H1 (cell line): ENCODE data around the gene CNTN5. TPM values are rescaled to one million over a fixed set of nuclear protein-coding genes. Genes with fewer than 3 reads are reported as not detected.

Experiments
- CHD7 ChIP-seq: fragments of 300-600 bp; sonication (generic); IDR thresholded peaks from 2 replicates; pipeline ENCODE4 v1.7.1; 2012; ENCODE audit warnings: low read length, moderate library complexity, mild to moderate bottlenecking, inconsistent platforms; ENCODE audit not compliant: insufficient replicate concordance
- SIN3A ChIP-seq, 2 experiments: IDR thresholded peaks in 1 of 2; conservative IDR thresholded peaks in 1 of 2; 2 replicates each; pipeline ENCODE4 v1.6.1; 2011 to 2012; ENCODE audit warnings: low read length in 2 of 2, improper control_type of control experiment in 1 of 2, low read depth in 1 of 2, mild to moderate bottlenecking in 1 of 2
- polyA plus RNA-seq, 7 experiments: library from polyadenylated mRNA; depleted of rRNA in 3 of 7; stranded (reverse) in 5 of 7; unstranded in 2 of 7; fragments of >200 nt in 5 of 7; fragments of 200-250 nt in 2 of 7; gene quantifications; 1 replicate in 5 of 7; 2 replicates in 1 of 7; 4 replicates in 1 of 7; pipeline versions ENCODE4 v1.2.1 to v1.2.3, GENCODE V29; 2011 to 2013; ENCODE audit warnings: missing spikeins in 2 of 7, mixed read lengths in 2 of 7
- total RNA-seq: library from RNA; stranded (reverse); fragmentation: NEBNext Ultra II Directional; extraction: Animal tissue kit (Norgen Biotek cat#: 25700); gene quantifications from 2 replicates; pipeline ENCODE4 v1.2.1, GENCODE V29; 2021

CNTN5 gene
- total and polyA plus RNA-seq, 2 of the 8 experiments (the other 6 are each of a cell fraction or from before 2014, with no cell fraction given), result not detected

DNA sequence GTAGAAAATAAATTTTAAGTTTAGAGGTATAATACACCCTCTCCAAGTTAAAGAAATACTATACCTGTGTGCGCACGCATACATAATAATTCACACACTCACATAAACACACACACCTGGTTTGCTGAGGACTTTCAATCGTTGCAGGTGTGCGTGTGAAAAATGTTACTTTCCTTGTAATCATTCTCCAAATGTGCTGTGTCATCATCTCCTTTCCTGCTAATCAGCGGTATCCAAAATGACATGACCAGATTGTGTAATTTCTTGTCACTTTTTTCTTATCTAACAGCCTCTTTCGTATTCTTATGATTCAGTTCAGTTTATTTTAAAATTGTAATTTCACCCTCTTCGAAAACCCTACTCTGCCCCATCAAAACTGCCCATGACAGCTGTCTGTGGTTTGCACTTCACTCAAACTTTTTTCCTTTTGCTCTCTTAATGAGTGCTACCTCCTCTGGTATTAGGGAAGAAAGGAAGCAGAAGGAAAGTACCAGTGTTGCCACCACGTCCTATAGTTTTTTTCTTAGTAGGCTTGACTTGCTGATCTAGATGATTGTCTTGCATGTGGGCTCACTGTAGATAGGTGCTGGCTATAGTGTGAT is 651.2 kb downstream of the CNTN5 start (continued):
- TF ChIP-seq CHD7 (no peak), SIN3A (conservative IDR thresholded peaks at IDR 0.05 in 1 of 2, IDR thresholded peaks at IDR 0.05 in 1 of 2; ENCODE audit: low read depth in 1 of 2, low read length in 2 of 2) (no peak)
